GM12891 (cell line): ENCODE data around the gene P2RY1.

Experiments
- POLR2A ChIP-seq: IDR thresholded peaks from 2 replicates; pipeline ENCODE4 v1.6.1; 2011; ENCODE audit warnings: low read depth, low read length, control low read depth
- POU2F2 ChIP-seq: IDR thresholded peaks from 2 replicates; pipeline ENCODE4 v1.6.1; 2011; ENCODE audit warnings: low read depth, mild to moderate bottlenecking, control low read depth, low read length, moderate library complexity

- TF ChIP-seq POLR2A (no peak), POU2F2 (no peak)
These were observed 23.4 kb downstream of the P2RY1 start for GRCh38 chr3:152858170-152858800.
